GM18873 (cell line): ENCODE results near the gene RNF220.

Experiments used
- ATAC-seq: cut with Tn5 transposase; IDR thresholded peaks from one replicate; pipeline ENCODE4 v1.9.1; 2021; ENCODE audit warnings: mild to moderate bottlenecking, moderate library complexity, moderate number of reproducible peaks; ENCODE audit not compliant: unreplicated experiment, low FRiP score

RNF220 gene

DNA sequence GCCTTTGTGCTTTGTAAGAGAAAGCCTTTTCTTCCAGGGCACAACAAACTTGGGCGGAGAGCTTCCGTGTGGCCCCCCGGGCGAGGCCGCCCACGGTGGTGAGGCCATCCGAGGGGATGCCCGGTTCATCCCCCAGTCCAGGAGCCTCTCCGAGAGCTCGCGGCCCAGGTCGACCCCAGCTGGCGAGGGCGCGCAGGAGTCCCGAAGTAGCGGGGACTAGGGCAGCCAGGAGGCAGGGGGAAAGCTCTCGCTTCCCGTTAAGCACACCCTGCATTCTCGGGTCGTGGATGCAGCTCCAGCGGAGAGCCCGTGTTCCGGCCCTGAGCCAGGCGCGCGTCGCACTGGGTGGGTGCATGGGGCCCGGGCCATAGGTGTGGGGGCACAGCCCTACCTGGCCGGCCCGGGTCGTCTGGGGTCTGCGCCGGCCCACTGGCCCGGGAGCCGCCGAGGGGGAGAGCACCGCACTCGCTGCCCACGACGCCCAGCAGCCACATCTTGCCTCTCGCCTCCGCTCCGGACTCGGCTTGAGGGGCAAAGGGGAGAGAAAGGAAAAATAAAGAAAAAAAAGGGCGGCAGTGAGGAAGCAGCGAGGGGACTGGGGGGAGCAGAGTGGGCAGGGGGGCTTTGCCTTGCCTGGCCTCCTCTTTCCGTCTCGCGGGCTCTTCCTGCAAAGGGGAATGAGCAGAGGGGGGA, 1.8 kb downstream of the RNF220 start:
- no peak for ATAC-seq

DNA sequence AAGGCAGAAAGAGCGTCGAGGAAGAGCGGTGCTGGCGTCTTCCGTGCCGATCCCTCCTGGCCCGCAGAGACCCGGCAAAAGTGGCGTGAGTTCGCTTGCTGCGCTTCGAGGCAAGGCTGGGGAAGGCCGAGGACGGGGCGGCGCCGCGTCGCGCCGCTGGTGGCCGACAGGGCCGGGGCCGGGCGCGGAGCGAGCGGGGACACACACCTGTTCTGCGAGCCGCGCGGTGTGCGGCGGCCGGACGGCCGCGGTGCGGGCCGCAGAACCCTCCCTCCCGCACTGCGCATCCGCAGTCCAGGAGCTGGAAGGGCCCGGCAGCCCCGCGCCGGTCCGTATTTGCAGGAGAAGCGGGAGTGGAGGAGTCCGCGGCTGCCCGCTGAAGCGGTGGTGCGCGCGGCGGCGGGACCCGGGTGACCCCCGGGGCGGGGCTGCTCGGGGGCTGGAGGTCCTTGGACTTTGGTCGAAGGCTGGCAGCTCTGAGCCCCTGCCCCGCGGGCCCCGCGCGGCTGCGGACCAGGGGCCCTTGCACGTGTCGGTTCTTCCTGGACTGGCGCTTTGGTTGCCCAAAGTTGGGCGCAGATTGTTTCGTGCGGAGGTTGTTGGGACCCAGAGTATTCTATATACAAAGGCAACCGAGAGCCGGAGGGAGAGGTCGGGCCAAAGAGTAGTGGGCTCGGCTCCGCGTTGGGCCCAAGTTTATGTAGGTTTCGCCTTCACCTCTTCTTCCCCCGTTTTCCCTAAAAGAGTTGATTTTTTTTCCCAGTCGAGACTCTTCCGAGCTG, 2.6 kb downstream of the RNF220 start:
- ATAC-seq, result no peak

DNA sequence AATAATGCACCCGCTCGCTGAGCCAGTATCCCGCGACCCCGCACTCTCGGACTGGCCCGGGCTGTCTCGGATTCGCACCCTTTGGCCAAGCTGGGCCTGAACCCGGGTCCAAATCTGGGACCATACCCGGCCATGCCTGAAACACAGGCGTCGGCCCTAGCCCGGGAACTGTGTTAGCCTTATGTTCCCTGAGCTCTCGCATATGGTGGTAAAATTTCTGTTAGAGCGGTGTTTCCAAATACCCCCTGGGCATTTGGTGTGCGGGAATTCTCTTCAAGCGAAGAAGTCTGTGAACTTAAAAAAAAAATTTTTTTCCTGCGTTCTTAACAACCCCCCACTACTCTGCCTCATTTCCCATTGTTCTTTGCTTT, 3.1 kb downstream of the RNF220 start:
- no peak for ATAC-seq

DNA sequence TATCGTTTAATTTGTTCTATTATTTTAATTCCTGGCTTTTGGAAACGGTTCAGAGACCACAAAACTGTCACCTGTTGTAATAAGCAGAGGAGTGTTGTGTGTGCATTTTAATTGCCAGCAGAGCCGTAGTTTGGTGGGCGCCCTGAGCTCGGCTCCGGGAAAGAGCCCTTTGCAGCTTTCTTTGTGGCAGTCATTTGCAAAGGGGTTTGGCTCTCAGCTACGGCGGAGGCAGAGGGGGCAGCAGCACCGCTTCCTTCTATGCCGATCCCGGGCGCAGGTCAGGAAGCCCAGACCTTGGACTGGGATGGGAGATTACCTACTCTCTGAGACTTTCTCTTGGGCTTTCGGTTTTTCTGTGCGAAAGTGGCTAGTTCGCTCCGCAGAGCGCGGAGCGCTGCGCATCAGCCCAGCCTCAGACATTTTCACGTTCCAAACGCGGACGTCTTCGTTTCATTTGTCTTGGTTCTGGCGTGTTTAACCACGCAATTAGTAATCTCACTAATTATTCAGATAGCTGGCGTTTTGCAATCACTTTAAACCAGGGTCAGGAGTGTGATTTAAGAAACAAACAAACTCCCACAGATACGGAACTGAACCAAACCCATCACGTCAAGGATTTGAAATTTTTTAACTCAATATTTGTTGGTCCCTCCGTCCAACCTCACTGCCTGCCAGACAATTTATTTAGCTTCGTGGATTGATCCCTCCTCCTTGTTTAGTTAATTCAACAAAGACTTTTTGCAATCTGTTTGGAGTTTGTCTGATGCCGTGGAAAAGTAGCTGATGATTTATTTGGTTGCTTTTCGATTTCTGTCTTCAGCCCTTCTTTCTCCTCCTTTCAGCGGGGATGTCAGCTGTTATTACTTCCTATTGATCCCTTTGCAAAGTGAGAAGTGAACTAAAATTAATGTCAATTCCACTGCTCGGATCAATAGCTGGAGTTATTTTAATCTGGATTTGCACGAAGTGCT, 3.9 kb downstream of the RNF220 start:
- ATAC-seq, result no peak

DNA sequence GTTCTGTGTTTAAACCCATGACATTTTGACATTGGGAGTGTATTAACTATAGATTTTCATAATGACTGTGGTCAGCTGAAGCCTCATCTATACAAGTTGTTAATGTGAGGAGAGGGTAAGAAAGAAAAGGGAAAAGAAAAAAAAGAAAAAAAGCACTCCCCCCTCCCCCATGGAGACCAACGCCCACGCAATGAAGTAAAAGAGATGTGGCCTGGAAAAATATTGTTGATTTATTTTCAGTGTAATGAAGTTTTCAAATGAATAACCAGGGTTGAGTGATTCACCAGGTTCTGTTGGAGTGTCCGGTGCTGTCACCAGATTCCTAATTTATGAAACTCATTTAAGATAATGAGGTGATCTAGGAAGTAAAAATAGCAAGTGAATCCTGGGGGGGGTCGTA, 4.7 kb downstream of the RNF220 start:
- no peak for ATAC-seq

DNA sequence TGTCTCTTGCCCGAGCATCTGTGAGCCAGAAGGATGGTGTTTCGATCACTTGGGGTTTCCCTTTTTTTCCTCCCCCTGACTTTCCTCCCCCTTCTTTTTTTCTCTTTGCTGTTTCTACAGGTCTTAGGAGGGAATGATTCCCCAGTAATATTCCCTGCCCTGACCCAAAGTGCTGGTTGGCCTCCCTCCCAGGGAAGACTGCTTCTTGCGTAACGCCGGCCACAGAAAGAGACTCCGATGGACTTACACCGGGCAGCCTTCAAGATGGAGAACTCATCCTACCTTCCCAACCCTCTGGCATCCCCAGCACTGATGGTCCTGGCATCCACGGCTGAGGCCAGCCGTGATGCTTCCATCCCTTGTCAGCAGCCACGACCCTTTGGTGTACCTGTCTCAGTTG, 6.8 kb downstream of the RNF220 start:
- ATAC-seq, result no peak

DNA sequence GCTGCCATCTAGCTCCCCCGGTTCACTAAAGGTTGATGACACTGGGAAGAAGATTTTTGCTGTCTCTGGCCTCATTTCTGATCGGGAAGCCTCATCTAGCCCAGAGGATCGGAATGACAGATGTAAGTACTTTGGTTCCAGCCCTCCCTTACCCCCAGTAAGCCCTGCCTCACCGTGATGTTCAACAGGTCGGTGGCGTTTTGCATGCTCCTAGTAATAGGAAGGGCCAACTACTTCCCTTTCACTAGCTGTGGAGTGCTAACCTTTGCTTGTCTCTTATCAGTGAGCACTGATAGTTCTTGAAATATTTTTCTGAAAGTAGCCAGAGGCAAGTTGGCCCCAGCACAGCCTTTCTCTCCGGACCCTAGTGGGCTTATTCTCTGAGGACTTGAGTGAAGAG, 7.5 kb downstream of the RNF220 start:
- no peak for ATAC-seq

DNA sequence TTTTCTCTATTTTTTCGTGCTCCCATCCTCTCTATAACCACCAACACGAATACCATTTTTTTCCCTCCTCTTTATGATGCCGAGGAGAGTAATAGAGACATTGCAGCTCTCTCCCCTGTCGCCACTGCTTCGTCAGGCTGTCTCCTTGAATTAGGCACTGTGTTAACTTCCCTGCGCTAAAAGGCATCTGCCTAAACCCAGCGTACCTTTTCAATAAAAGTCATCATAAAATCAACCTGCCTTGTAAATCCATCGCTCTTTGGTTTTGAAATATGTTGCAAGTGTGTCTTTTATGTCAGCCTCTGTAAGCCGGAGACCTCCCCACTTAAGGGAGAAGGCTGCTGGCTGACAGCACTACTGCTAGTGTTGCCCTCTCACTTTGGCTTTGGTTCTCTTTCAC, 8.7 kb downstream of the RNF220 start:
- no peak for ATAC-seq

DNA sequence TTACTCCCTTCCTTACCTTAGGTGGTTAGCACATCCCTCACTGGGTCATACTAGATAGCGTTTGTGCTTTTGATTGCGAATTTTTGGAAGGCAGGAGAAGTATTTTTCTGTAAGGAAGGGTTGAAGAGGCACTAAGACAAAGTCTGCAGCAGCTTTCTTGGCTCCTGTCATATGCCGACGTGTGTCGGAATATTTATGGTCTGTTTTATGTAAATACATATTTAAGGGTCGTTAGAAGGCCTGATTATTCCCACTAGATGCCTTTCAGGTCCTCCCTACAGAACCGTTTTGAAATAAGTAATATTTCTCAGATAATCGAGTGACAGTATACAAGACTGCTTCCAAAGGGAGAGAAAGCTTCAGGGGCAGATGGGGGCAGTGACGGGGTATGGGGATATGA, 10.0 kb downstream of the RNF220 start:
- ATAC-seq, result no peak

DNA sequence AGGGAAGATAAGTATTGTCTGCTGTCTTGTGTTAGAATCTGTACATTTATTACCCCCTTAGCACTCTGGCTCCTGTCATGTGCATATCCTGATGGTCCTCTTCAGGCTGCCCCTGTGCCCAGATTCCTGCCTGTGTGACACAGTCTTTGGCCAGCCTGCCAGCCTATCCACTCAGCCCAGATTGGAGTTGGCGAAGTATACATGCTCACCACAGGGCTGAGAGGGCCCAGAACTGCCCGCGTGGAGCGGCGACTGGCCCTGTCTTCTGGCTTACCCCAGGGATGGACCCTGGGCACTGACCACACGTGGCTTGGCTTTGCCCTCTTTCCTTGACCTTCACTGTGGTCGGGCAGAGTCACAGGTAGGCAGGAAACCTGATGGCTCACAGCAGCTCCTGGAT, 11.4 kb downstream of the RNF220 start:
- no peak for ATAC-seq

DNA sequence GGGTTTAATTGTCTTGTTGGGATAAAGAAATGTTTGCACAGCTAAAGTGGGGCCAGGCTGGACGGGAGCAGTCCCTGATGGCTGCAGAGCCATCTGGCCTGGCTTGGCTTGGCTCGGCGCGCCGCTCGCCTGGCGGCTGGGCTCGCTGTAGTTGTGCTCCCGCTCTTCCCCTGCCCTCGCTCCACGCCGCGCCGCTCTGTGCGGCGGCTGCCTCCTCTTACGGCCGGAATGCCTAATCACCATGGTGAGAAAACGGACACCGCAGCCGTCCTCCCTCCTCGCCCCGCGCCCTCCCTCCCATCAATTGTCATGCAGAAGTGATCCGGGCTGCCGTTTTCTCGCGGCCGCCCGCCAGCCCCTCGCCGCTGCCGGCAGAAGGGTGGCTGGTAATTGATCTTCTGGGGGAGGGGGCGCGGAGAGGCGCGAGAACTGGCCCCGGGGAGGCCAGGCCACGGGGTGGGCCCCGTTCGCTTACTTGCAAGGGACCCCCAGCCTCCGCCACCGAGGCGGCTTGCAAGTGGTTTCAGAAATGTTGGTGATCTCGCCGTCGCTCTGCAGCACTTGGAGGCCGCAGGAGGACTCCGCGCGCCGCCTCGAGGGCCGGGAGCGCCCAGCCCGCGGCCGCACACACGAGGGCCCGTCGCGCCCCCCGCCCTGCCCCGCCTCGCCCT, 12.4 kb downstream of the RNF220 start:
- no peak for ATAC-seq

DNA sequence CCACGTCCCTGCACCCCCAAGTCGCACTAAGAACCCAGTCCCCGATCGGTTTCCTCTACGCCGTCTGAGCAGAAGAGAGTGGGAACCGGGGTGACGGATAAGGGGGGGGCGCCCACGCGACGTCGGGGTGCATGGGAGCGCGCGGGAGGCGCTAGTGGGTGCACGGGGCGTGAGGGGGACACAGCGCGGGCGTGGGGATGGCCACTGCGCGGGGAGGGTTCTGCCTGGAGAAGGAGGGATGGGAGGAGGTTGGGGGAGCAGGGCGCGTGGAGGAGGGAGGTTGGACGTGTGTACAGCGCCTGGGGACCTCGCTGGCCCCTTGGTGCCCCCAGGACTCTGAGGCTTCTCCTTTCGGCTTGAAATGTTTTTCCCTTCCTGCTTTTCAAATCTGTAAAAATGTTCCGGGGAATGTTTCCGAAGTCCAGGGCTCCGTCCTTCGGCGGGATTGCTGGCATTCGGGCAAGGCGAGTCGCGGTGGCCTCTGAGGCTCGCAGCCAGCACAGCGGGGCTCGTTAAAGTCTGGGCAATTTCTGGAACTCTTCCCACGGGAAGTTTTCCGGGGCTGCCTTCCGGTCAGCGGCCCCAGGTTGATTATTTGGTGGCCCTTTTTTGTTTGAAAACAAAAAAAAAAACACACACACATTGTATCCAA, 13.1 kb downstream of the RNF220 start:
- ATAC-seq, result no peak

DNA sequence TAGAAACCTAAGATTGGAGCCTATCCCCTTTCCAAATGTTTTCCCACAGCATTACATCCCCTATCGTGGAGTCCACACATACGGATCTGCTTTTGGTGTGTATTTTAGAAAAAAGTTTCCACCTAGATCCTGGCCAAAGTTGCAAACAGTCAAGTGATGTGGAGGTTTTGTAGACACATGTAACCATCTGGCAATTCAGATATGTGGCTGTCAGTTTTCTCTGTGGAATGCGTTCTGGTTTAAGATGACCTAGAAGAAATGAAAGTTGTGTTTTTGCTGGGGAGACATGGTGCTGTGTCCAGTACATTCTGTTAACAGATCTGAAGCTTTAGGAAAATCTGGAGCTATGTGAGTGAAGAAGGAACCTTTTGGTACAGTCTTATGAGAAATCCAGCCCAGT, 14.8 kb downstream of the RNF220 start:
- no peak for ATAC-seq

DNA sequence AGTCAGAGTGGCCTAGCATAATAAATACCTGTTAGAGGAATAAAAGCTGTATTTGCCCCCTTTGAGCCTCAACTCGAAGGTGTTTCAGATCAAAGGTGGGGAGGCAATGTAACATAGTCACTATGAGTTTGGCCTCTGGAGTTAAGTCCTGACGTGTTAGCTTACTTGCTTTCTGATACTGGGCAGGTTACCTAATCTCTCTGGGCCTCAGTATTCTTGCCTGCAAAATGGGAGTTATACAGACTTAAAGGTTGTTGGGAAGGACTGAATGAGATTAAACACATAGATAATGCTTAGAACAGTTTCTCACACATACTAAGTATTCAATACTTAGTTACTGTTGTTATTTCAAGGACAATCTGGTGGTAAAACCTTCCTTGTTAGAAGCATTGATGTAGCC, 15.5 kb downstream of the RNF220 start:
- no peak for ATAC-seq

DNA sequence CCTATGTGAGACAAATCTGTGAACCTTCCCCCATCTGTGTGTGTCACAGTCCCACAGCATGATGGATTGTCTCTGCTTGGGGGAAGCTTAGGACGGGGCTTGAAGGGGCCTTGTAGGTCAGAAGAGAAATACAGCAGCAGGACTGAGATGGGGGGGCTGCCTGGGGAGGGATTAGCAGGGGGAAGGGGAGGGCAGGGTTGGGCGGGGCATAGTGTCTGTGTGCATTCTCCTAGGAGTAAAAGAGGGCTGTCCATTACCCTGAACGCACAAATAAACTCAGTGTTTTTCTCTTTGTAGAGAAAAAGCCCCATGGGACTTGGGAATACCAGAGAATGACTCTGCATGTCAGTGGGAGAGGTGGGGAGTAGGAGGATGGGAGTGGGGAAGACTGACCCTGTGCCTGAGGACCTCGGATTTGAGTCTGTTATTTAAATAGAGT, 16.4 kb downstream of the RNF220 start:
- ATAC-seq, result no peak

DNA sequence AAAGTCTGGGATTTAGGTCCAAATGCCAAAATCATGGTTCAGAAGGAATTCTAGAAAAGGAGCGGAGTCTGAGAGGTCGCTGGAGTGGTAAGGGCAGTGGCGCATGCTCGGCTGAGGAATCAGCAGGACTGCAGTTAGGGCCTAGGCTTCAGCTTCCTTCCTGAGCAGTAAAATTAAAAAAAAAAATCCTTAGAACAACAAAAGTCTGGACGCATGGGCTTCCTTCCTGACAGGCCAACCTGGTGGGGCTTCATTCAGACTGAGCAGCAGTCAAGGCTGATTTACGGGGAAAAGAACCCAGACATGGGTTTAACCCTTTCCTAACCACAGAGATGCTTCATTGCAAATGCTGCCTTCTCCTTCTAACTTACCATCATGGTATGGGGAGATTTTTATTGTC, 17.1 kb downstream of the RNF220 start:
- no peak for ATAC-seq

DNA sequence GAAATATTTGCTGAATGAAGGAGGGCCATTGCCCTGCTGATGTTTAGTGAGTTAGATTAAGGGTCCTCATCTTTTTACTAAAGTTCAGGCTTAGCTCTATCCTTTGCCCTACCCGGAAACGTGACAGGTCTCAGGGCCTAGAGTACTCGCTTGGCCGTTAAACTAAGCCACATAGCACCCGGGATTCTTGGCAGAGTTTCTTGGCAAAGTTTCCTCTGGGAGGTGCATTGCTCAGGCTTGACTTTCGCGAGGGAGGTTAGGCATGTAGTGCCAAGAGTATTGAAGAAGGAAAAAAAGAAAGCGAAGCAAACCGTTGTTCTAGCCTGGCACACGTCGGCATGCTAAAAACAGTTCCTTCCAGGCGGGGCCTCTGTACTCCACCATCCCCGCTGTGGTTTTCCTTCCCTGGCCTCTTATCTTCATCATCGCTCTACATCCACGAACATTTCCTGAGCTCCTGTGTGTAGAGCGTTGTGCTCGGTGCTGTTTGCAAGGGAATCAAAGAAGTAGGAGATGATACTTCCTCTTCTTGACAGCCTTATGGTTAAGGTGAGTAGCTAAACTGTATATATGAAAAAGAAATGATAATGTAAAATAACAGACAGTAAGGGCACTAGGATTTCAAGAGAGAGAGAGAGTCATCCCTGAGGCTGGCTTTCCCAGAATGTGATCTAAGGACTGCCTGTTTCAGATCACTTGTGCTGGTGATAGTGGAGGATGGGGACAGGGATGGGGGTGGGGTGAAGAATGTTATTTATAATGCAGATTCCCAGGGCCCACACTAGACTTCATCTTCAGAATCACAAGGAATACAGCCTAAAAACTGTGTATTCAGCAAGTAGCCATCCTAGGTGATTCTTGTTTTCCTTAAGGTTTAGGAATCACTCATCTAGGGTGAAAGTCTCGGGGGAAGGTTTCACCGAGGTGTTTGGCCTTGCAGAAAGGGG, 18.8 kb downstream of the RNF220 start:
- ATAC-seq, result no peak

DNA sequence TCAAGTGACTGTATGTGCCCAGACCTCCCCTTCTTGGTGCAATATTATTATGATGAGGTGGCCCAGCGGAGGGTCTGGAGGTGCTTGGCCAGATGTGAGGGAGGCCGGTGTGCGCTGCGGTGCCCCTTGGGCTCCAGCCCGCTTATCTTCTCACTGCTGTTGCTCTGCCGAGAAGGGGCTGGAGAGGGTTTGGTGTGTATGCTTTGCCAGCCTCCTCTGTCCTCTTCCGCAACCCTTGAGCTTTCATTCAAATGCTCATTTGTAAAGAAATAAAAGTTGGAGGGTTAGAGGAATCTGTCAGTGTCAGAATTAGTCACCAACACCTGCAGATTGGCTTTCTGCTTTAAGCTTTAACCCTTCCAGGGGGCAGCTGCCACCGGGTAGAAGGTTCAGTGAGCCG, 19.7 kb downstream of the RNF220 start:
- ATAC-seq, result no peak
